ENCODE measurements around the gene LPXN. TPM values are rescaled to one million over a fixed set of nuclear protein-coding genes. Genes with fewer than 3 reads are reported as not detected.

LPXN gene
- total and polyA plus RNA-seq, 2 donors (not counting 3 experiments of a cell fraction or from before 2014, with no cell fraction given) = 6.2 TPM

- Histone ChIP-seq H2AFZ (ENCODE audit: low read depth, low read length) (no peak overlapping the region), H3K27ac (ENCODE audit: insufficient read depth, low read depth, low read length) (no peak overlapping the region), H3K36me3 (ENCODE audit: control insufficient read depth in 2 of 2, extremely low read depth in 1 of 2, insufficient read depth in 2 of 2, low read length in 2 of 2) (peaks cover 6 to 18% of the 10 kb centered on the region in 2 experiments), H3K9ac (replicated peaks; ENCODE audit: extremely low read depth, insufficient read depth, low read length) (no peak overlapping the region), H3K27me3 (ENCODE audit: control insufficient read depth in 2 of 2, insufficient read depth in 2 of 2, low read length in 2 of 2) (no peaks in the 10 kb centered on the region), H3K9me3 (replicated peaks; ENCODE audit: control insufficient read depth, insufficient read depth, low read length) (no peaks in the 10 kb centered on the region), H4K20me1 (replicated peaks; ENCODE audit: control insufficient read depth, extremely low read depth, insufficient read depth, low read length) (no peaks in the 10 kb centered on the region), H3K9me1 (replicated peaks; ENCODE audit: control insufficient read depth, extremely low read depth, insufficient read depth, low read length) (no peaks in the 10 kb centered on the region), H3K4me3 (replicated peaks in 1 of 3; ENCODE audit: insufficient read depth in 1 of 3, low read depth in 1 of 3, low read length in 3 of 3) (no peak overlapping the region), H3K4me2 (ENCODE audit: insufficient read depth, low read length) (no peak overlapping the region), H3K79me2 (ENCODE audit: control insufficient read depth, insufficient read depth, low read length) (peaks cover 58% of the 10 kb centered on the region), H3K4me1 (ENCODE audit: control insufficient read depth, extremely low read depth, insufficient read depth, low read length) (peaks cover 4% of the 10 kb centered on the region)
- TF ChIP-seq POLR2A (IDR thresholded peaks at IDR 0.05; ENCODE audit: low read depth, low read length) (no peak), EZH2 (IDR thresholded peaks at IDR 0.05; ENCODE audit: borderline replicate concordance, low read depth, low read length, severe bottlenecking) (no peak), FOS (IDR thresholded peaks at IDR 0.05; ENCODE audit: borderline replicate concordance, insufficient read depth, low read length) (no peak)
- POLR2A ChIA-PET = no interaction called here
- CTCF ChIA-PET = interaction anchor here (1.5 to 1.6 kb wide), 2 partner anchors 11 to 21 kb away, joined by 3 to 4 read pairs; no protein-coding TSS in a partner anchor
- DNase-seq (ENCODE audit: low read depth, low spot score) (no peak), FAIRE-seq (no peak)
- BruUV-seq (replicated peaks) = no TSS peak
- intact Hi-C loops (cut with micrococcal nuclease) = no loop called here
- dilution Hi-C loops (cut with MboI; ENCODE audit: extremely low pct_ligation_motif_present, low sequenced_read_pairs) = no loop called here
These were observed 32.7 kb upstream of the LPXN start for GRCh38 chr11:58608331-58608730.

DNA sequence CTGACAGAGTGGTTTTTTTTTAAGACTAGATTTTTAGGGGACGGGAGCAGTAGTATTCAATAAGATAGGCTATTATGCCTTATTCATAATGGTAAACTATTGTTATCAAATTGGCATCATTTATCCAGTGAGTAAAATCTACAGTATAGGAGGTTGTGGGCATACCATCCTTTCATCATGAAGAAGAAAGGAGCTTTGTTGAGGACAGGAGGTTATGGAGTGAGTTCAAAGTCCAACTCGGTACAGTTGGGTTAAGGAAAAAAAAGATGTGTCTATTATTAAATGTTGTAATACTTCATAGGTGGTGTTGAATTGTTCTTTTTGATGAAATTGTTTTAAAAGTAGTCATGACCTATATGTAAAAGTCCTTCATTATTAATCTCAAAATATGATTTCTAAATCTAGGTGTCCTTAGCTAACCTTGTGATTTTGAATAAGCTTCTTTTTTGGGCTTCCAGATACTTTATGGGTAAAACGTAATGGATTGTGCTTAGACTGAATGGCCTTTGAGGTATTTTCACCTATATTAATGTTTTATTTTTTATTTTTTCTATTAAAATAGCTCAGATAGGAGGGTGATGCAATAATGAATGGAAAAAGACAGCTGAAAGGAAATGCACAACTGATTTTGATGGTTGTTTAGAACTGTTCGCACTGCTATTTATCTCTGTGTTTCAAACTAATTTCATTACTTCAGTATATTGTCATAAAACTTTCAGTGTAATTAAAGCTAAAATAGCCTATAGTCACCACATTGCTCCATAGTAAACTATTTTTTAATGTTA lies 31.5 kb upstream of the LPXN start:
- FAIRE-seq = no peak
- H3K27ac ChIP-seq (ENCODE audit: insufficient read depth, low read depth, low read length) = no peak overlapping the region
- CTCF ChIA-PET = interaction anchor here (0.9 to 2.9 kb wide), 4 partner anchors 9 to 39 kb away, joined by 3 to 13 read pairs (median 4); no protein-coding TSS in a partner anchor
- no peaks in the 10 kb centered on the region for H3K9me3 ChIP-seq (replicated peaks; ENCODE audit: control insufficient read depth, insufficient read depth, low read length)
- H3K27me3 ChIP-seq (ENCODE audit: control insufficient read depth in 2 of 2, insufficient read depth in 2 of 2, low read length in 2 of 2) = no peaks in the 10 kb centered on the region
- H3K4me3 ChIP-seq (replicated peaks in 1 of 3; ENCODE audit: insufficient read depth in 1 of 3, low read depth in 1 of 3, low read length in 3 of 3) = no peak overlapping the region
- no peak overlapping the region for H3K4me2 ChIP-seq (ENCODE audit: insufficient read depth, low read length)
- no TSS peak for BruUV-seq (replicated peaks)
- no peak for DNase-seq (ENCODE audit: low read depth, low spot score)
- TF ChIP-seq FOS (IDR thresholded peaks at IDR 0.05; ENCODE audit: borderline replicate concordance, insufficient read depth, low read length) (no peak), MAX (IDR thresholded peaks at IDR 0.05; ENCODE audit: insufficient read depth, insufficient read length) (no peak), CTCF (IDR thresholded peaks at IDR 0.05; ENCODE audit: extremely low read depth in 1 of 2, insufficient read depth in 1 of 2, low read depth in 1 of 2, low read length in 2 of 2) (no peak), MYC (IDR thresholded peaks at IDR 0.05; ENCODE audit: low read depth, low read length) (no peak), POLR2AphosphoS5 (IDR thresholded peaks at IDR 0.05; ENCODE audit: insufficient read depth, low read depth, low read length) (no peak), POLR2A (IDR thresholded peaks at IDR 0.05; ENCODE audit: low read depth, low read length) (no peak), JUN (IDR thresholded peaks at IDR 0.05; ENCODE audit: borderline replicate concordance, insufficient read depth, insufficient read length, low read depth) (no peak), EZH2 (IDR thresholded peaks at IDR 0.05; ENCODE audit: borderline replicate concordance, low read depth, low read length, severe bottlenecking) (no peak), GATA2 (IDR thresholded peaks at IDR 0.05; ENCODE audit: insufficient read depth, insufficient read length, low read depth, low read length) (no peak)
- POLR2A ChIA-PET = no interaction called here
- H3K9me1 ChIP-seq (replicated peaks; ENCODE audit: control insufficient read depth, extremely low read depth, insufficient read depth, low read length) = no peaks in the 10 kb centered on the region
- no peak overlapping the region for H2AFZ ChIP-seq (ENCODE audit: low read depth, low read length)
- peaks cover 70% of the 10 kb centered on the region for H3K79me2 ChIP-seq (ENCODE audit: control insufficient read depth, insufficient read depth, low read length)
- no peak overlapping the region for H3K9ac ChIP-seq (replicated peaks; ENCODE audit: extremely low read depth, insufficient read depth, low read length)
- H3K36me3 ChIP-seq (ENCODE audit: control insufficient read depth in 2 of 2, extremely low read depth in 1 of 2, insufficient read depth in 2 of 2, low read length in 2 of 2) = peaks cover 1 to 10% of the 10 kb centered on the region in 2 experiments
- dilution Hi-C loops (cut with MboI; ENCODE audit: extremely low pct_ligation_motif_present, low sequenced_read_pairs) = no loop called here
- intact Hi-C loops (cut with micrococcal nuclease) = no loop called here
- peaks cover 4% of the 10 kb centered on the region for H3K4me1 ChIP-seq (ENCODE audit: control insufficient read depth, extremely low read depth, insufficient read depth, low read length)
- peaks cover 2% of the 10 kb centered on the region for H4K20me1 ChIP-seq (replicated peaks; ENCODE audit: control insufficient read depth, extremely low read depth, insufficient read depth, low read length)

All from endothelial cell of umbilical vein (primary cell).